MM.1S (cell line): ENCODE data around the gene ANKRD44.

Experiments used
- DNase-seq: peaks from one replicate; pipeline ENCODE4 v3.0.0-alpha.2; 2015
- H2AFZ ChIP-seq: fragments of 300-600 bp; sonication (generic); 2 replicates; pipeline ENCODE4 v1.6.0; 2016; ENCODE audit warnings: antibody characterized with exemption, low read length
- H3F3A ChIP-seq: fragments of 300-600 bp; sonication (generic); 2 replicates; pipeline ENCODE4 v1.6.1; 2016; ENCODE audit warnings: mild to moderate bottlenecking, antibody characterized with exemption, low read length, moderate library complexity, mixed read lengths; ENCODE audit not compliant: insufficient read depth
- H3K27ac ChIP-seq: fragments of 300-600 bp; sonication (generic); 2 replicates; pipeline ENCODE4 v1.5.1; 2016; ENCODE audit warnings: mild to moderate bottlenecking, low read length
- H3K27me3 ChIP-seq: fragments of 300-600 bp; sonication (generic); replicated peaks from 2 replicates; pipeline ENCODE4 v1.6.0; 2016; ENCODE audit warnings: low read length; ENCODE audit not compliant: insufficient read depth
- H3K36me3 ChIP-seq: fragments of 300-600 bp; sonication (generic); replicated peaks from 2 replicates; pipeline ENCODE4 v1.6.1; 2016; ENCODE audit warnings: mild to moderate bottlenecking, low read length, mixed read lengths; ENCODE audit not compliant: insufficient read depth
- H3K4me1 ChIP-seq: fragments of 300-600 bp; sonication (generic); 2 replicates; pipeline ENCODE4 v1.6.1; 2016; ENCODE audit warnings: low read length, mixed read lengths
- H3K4me2 ChIP-seq: fragments of 300-600 bp; sonication (generic); 2 replicates; pipeline ENCODE4 v1.6.0; 2016; ENCODE audit warnings: low read depth, low read length
- H3K4me3 ChIP-seq: fragments of 300-600 bp; sonication (generic); 2 replicates; pipeline ENCODE4 v1.5.1; 2016; ENCODE audit warnings: low read length, mixed read lengths
- H3K79me2 ChIP-seq: fragments of 300-600 bp; sonication (generic); 2 replicates; pipeline ENCODE4 v1.6.1; 2016; ENCODE audit warnings: mixed run types, low read length, mixed read lengths
- H3K9ac ChIP-seq: fragments of 300-600 bp; sonication (generic); 2 replicates; pipeline ENCODE4 v1.6.1; 2016; ENCODE audit warnings: low read length, mixed read lengths
- H3K9me2 ChIP-seq: fragments of 300-600 bp; sonication (generic); replicated peaks from 2 replicates; pipeline ENCODE4 v1.6.1; 2016; ENCODE audit warnings: mild to moderate bottlenecking, low read length, mixed read lengths; ENCODE audit not compliant: insufficient read depth
- H3K9me3 ChIP-seq: fragments of 300-600 bp; sonication (generic); replicated peaks from 2 replicates; pipeline ENCODE4 v1.6.1; 2016; ENCODE audit warnings: mild to moderate bottlenecking, low read length, mixed read lengths; ENCODE audit not compliant: insufficient read depth
- H4K20me1 ChIP-seq: fragments of 300-600 bp; sonication (generic); 2 replicates; pipeline ENCODE4 v1.6.1; 2016; ENCODE audit warnings: mild to moderate bottlenecking, low read length, moderate library complexity, mixed read lengths; ENCODE audit not compliant: insufficient read depth
- CTCF ChIP-seq: fragments of 300-600 bp; sonication (generic); IDR thresholded peaks from 2 replicates; pipeline ENCODE4 v1.5.1; 2016; ENCODE audit warnings: antibody characterized with exemption, low read length, mixed read lengths
- EZH2 ChIP-seq: fragments of 300-600 bp; sonication (generic); optimal IDR thresholded peaks from 2 replicates; pipeline ENCODE3; 2017; ENCODE audit warnings: low read depth, mild to moderate bottlenecking, antibody characterized with exemption, low read length, mixed read lengths
- EZH2phosphoT487 ChIP-seq: fragments of 300-600 bp; sonication (generic); IDR thresholded peaks from 2 replicates; pipeline ENCODE4 v1.6.1; 2018; ENCODE audit warnings: antibody characterized with exemption, low read length

The ANKRD44 gene

GRCh38 chr2:197261808-197262226 is 48.8 kb downstream of the ANKRD44 start:
- no peak overlapping the region for H2AFZ ChIP-seq

GRCh38 chr2:197259470-197259999 is 51.0 kb downstream of the ANKRD44 start:
- Histone ChIP-seq H3K27me3 (no peaks in the 10 kb centered on the region), H3K27ac (peak overlapping the region; percentile 49; the same call in 1 of the 2 replicates), H3K4me2 (peak overlapping the region; percentile 53; the same call in 1 of the 2 replicates)

More at GRCh38 chr2:197261808-197262226, 48.8 kb downstream of the ANKRD44 start:
- H3K4me3 ChIP-seq = no peak overlapping the region
- peaks cover 13% of the 10 kb centered on the region for H3F3A ChIP-seq
- no peaks in the 10 kb centered on the region for H3K9me3 ChIP-seq
- peaks cover 82% of the 10 kb centered on the region for H3K79me2 ChIP-seq
- no peak for TF ChIP-seq EZH2
- no peak for TF ChIP-seq EZH2phosphoT487
- no peak for TF ChIP-seq CTCF
- no peaks in the 10 kb centered on the region for H3K27me3 ChIP-seq
- H3K4me2 ChIP-seq = no peak overlapping the region
- no peaks in the 10 kb centered on the region for H3K36me3 ChIP-seq
- DNase-seq = no peak
- H4K20me1 ChIP-seq = no peaks in the 10 kb centered on the region
- H3K9ac ChIP-seq = no peak overlapping the region
- peaks cover 25% of the 10 kb centered on the region for H3K4me1 ChIP-seq
- no peaks in the 10 kb centered on the region for H3K9me2 ChIP-seq
- no peak overlapping the region for H3K27ac ChIP-seq

GRCh38 chr2:197258580-197258979 is 52.0 kb downstream of the ANKRD44 start:
- TF ChIP-seq CTCF (no peak), EZH2 (no peak), EZH2phosphoT487 (no peak)
- Histone ChIP-seq H3K27ac (peak overlapping the region; percentile 49; the same call in 1 of the 2 replicates), H3K36me3 (no peaks in the 10 kb centered on the region), H3K9me3 (no peaks in the 10 kb centered on the region), H2AFZ (no peak overlapping the region), H3K4me2 (peak overlapping the region; percentile 53), H3K9me2 (no peaks in the 10 kb centered on the region), H3K9ac (no peak overlapping the region), H3K4me3 (no peak overlapping the region; the same call in 1 of the 2 replicates), H3K27me3 (no peaks in the 10 kb centered on the region), H3K79me2 (peaks cover 76% of the 10 kb centered on the region), H4K20me1 (no peaks in the 10 kb centered on the region), H3F3A (peaks cover 33% of the 10 kb centered on the region), H3K4me1 (peaks cover 42% of the 10 kb centered on the region)
- DNase-seq = peak; percentile 33

More at GRCh38 chr2:197259470-197259999, 51.0 kb downstream of the ANKRD44 start:
- TF ChIP-seq EZH2phosphoT487 (no peak), CTCF (no peak), EZH2 (no peak)
- Histone ChIP-seq H3K79me2 (peaks cover 76% of the 10 kb centered on the region), H3K36me3 (no peaks in the 10 kb centered on the region), H3F3A (peaks cover 33% of the 10 kb centered on the region), H3K9me2 (no peaks in the 10 kb centered on the region), H4K20me1 (no peaks in the 10 kb centered on the region), H3K9me3 (no peaks in the 10 kb centered on the region), H3K9ac (no peak overlapping the region), H3K4me1 (peaks cover 42% of the 10 kb centered on the region), H2AFZ (no peak overlapping the region), H3K4me3 (no peak overlapping the region)
- no peak for DNase-seq
